Esophagus muscularis mucosa (tissue), 3 donors: ENCODE measurements around the gene SPRR3.

Source experiments
- CTCF ChIP-seq, 3 experiments: fragments of 200-600 bp in 2 of 3; fragments of 450-650 bp in 1 of 3; sonication (generic) in 2 of 3; IDR thresholded peaks; one replicate each; pipeline ENCODE4 v1.5.1; 2017 to 2019; ENCODE audit warnings: antibody characterized with exemption in 3 of 3, mild to moderate bottlenecking in 2 of 3, moderate library complexity in 1 of 3
- POLR2A ChIP-seq: fragments of 450-650 bp; IDR thresholded peaks from one replicate; pipeline ENCODE4 v1.6.1; 2017; ENCODE audit warnings: antibody characterized with exemption, moderate library complexity, mild to moderate bottlenecking, low read depth

GRCh38 chr1:153001382-153001781 is at the start of gene SPRR3:
- TF ChIP-seq CTCF (IDR thresholded peaks at IDR 0.05), result no peak
- TF ChIP-seq POLR2A, result no peak
